ENCODE results near the gene CDC27. TPM values are rescaled to one million over a fixed set of nuclear protein-coding genes. Genes with fewer than 3 reads are reported as not detected.
"Not testable (repeated sequence)": the region's sequence is repeated elsewhere in the genome, so short reads cannot be mapped to it uniquely, and the experiment has no call there.

The CDC27 gene
- total RNA-seq, 1 donor from 2014 or later = 76.6 TPM

DNA sequence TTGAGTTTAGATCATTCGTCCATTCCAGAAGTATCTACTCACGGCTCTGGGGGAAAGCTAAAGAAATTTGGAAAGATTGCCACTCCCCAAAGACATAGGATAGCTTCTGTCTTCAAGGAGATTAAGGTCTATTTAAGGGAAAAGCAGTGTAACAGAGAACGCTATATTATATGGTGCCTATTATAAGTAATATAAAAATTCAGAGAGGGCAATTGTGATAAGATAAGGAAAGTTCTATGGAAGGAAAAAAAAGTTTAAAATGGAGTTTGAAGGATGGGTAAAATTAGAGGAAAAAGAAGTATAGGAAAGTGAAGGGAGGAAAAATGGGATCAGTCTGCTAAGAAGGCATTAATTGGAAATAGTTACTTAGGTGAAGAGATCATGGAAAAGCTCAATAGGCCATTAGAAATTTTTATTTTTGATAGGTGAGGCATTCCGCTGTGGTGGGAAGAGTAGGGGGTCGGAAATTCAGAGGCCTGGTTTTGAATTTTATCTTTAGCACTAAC is 690 bp upstream of the CDC27 start:
- peak overlapping the region; percentile 96 for H3K27ac ChIP-seq
- H3K9me3 ChIP-seq = no peaks in the 10 kb centered on the region
- no peaks in the 10 kb centered on the region for H3K36me3 ChIP-seq
- ATAC-seq = no peak
- DNase-seq = no peak
- TF ChIP-seq, protein P1, sequence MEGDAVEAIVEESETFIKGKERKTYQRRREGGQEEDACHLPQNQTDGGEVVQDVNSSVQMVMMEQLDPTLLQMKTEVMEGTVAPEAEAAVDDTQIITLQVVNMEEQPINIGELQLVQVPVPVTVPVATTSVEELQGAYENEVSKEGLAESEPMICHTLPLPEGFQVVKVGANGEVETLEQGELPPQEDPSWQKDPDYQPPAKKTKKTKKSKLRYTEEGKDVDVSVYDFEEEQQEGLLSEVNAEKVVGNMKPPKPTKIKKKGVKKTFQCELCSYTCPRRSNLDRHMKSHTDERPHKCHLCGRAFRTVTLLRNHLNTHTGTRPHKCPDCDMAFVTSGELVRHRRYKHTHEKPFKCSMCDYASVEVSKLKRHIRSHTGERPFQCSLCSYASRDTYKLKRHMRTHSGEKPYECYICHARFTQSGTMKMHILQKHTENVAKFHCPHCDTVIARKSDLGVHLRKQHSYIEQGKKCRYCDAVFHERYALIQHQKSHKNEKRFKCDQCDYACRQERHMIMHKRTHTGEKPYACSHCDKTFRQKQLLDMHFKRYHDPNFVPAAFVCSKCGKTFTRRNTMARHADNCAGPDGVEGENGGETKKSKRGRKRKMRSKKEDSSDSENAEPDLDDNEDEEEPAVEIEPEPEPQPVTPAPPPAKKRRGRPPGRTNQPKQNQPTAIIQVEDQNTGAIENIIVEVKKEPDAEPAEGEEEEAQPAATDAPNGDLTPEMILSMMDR (IDR thresholded peaks at IDR 0.05) = no peak
- H3K27me3 ChIP-seq (ENCODE audit: low read depth) = no peaks in the 10 kb centered on the region
- peaks cover 33% of the 10 kb centered on the region for H3K4me1 ChIP-seq
- intact Hi-C loops (cut with DNase I) = no loop called here
- H3K4me3 ChIP-seq = peak overlapping the region; percentile 82

DNA sequence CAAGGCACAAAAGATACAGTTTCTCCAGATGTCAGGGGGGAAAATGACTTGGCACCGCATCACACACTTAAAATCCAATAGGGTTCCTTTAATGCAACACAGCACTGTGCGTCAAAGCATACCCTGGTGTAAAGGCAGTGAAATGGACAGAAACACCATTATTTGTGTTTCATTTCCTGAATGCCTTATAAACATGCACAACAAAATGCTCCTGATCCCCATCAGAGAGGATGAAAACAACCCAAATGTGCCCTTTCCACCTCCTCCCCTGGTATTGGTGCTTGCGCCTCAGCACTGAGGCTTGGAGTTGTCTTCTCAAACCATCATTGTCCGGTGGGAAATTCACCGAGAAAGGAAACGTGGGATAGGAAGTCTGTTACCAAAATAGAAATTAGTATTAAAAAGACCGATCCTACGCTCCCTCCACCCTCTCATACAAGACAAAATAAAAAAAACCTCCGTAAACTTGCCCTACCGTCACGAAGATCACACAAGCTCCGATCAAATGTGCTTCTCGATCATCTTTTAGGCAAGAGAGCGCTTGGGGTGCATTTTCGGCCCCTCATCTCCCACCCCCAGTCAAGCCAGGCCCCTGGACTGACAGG is 722 bp downstream of the CDC27 start:
- H3K4me3 ChIP-seq = peak overlapping the region; percentile 82
- ATAC-seq (peak in 1 of 2 donors; percentile 3), DNase-seq (no peak)
- no peaks in the 10 kb centered on the region for H3K27me3 ChIP-seq (ENCODE audit: low read depth)
- intact Hi-C loops (cut with DNase I) = no loop called here
- peak overlapping the region; percentile 96 for H3K27ac ChIP-seq
- no peaks in the 10 kb centered on the region for H3K36me3 ChIP-seq
- TF ChIP-seq, protein P1 (IDR thresholded peaks at IDR 0.05) = no peak
- H3K9me3 ChIP-seq = no peaks in the 10 kb centered on the region
- H3K4me1 ChIP-seq = peaks cover 46% of the 10 kb centered on the region

DNA sequence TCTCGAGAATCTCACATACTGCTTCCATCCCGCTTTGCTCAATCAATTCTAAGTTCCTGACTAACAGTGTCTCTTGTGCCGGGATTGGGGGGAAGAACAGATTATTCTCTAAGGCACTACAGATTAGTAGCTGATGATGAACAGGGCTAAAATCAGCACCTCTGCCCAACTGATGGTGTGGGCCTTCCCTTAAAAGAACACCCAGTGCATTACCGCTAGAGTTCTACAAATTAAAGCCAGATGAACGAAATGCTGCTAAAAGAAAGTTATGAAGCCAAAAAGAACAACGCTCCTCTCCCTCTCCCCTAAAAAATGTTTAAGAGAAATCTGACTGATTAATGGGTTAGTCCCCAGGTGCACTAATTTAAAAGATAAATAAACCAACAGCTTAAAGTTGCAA is 4.4 kb downstream of the CDC27 start:
- Histone ChIP-seq H3K36me3 (peaks cover 18% of the 10 kb centered on the region), H3K4me1 (peaks cover 61% of the 10 kb centered on the region), H3K4me3 (no peak overlapping the region), H3K27me3 (ENCODE audit: low read depth) (no peaks in the 10 kb centered on the region), H3K27ac (no peak overlapping the region), H3K9me3 (no peaks in the 10 kb centered on the region)
- ATAC-seq = no peak
- no peak for DNase-seq
- TF ChIP-seq, protein P1 (IDR thresholded peaks at IDR 0.05) = no peak
- intact Hi-C loops (cut with DNase I) = no loop called here

DNA sequence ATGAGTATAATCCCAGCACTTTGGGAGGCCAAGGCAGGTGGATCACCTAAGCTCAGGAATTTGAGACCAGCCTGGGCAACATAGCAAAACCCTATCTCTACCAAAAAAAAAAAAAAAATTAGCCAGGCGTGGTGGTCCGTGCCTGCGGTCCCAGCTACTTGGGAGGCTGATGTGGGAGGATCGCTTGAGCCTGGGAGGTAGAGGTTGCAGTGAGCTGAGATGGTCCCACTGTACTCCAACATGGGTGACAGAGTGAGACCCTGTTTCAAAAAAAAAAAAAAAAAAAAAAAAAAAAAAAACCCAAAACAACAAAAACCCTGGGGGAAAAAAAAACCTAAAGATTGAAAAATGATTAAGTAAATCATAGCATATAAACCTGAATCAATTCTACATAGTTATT is 8.1 kb downstream of the CDC27 start:
- ATAC-seq; H3K27ac ChIP-seq; H3K9me3 ChIP-seq; H3K27me3 ChIP-seq (ENCODE audit: low read depth); intact Hi-C loops (cut with DNase I); H3K4me3 ChIP-seq; DNase-seq: not testable (repeated sequence)
- H3K36me3 ChIP-seq = peaks cover 49% of the 10 kb centered on the region
- H3K4me1 ChIP-seq = peaks cover 42% of the 10 kb centered on the region

DNA sequence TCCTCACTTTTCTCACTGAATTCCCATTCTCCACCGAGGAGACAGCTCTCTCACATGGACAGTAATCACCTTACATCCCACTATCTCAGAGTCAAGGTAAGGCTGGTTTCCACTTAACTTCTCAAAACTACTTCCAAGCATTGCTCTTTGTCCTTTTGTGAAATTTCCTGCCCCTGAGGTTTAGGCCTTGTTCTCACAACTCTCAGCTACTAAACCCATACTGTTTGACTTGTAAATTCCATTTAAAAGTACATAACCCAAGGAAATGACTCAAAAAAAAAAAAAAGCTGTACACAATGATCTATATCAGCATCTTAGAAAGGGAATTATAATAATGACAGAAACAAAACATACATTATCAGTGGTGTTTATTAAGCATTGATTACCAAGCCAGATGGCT is 8.8 kb downstream of the CDC27 start:
- no peak for DNase-seq
- Histone ChIP-seq H3K4me3 (no peak overlapping the region), H3K27me3 (ENCODE audit: low read depth) (no peaks in the 10 kb centered on the region), H3K4me1 (peaks cover 35% of the 10 kb centered on the region), H3K9me3 (no peaks in the 10 kb centered on the region), H3K36me3 (peaks cover 56% of the 10 kb centered on the region), H3K27ac (no peak overlapping the region)
- ATAC-seq = no peak
- intact Hi-C loops (cut with DNase I) = no loop called here
- TF ChIP-seq, protein P1 (IDR thresholded peaks at IDR 0.05) = no peak

DNA sequence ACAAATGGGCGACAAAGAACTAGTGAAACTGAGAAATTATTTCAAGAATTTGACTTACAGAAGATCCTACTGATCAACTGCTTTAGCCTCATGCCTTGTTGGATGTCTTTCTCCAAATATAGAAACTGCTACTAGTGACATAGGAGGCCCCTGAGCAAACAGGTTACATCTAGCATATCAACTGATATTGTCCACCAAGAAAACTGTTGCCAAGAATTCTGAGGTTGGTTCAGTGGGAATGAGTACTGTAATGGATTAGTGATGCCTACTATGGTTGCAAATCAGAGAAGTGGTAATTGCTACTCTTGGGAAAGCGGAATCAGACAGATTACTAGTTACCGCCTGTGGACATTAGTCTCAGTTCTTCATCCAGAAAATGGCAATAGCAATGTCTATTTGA is 10.0 kb downstream of the CDC27 start:
- no peak overlapping the region for H3K27ac ChIP-seq
- intact Hi-C loops (cut with DNase I) = no loop called here
- peaks cover 60% of the 10 kb centered on the region for H3K36me3 ChIP-seq
- no peak for ATAC-seq
- no peak for DNase-seq
- no peak overlapping the region for H3K4me3 ChIP-seq
- H3K4me1 ChIP-seq = peaks cover 28% of the 10 kb centered on the region
- H3K9me3 ChIP-seq = no peaks in the 10 kb centered on the region
- TF ChIP-seq, protein P1 (IDR thresholded peaks at IDR 0.05) = no peak
- no peaks in the 10 kb centered on the region for H3K27me3 ChIP-seq (ENCODE audit: low read depth)
